DMS53 treated with DMSO at 0.1 percent for 48 hours (cell line): ENCODE data around the gene OR2T29.
"Not testable (repeated sequence)": the region's sequence is repeated elsewhere in the genome, so short reads cannot be mapped to it uniquely, and the experiment has no call there.

Experiments used
- DNase-seq: peaks from one replicate; lab custom pipeline; 2025; ENCODE audit not compliant: unreplicated experiment; lab: John Stamatoyannopoulos, UW

The OR2T29 gene

DNA sequence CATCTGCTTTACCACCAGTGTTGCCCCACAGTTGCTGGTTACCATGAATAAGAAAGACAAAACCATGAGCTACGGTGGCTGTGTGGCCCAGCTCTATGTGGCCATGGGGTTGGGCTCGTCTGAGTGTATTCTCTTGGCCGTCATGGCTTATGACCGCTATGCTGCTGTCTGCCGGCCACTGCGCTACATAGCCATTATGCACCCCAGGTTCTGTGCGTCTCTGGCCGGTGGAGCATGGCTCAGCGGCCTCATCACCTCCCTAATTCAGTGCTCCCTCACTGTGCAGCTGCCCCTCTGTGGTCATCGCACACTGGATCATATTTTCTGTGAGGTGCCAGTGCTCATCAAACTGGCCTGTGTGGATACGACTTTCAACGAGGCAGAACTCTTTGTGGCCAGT, 40.7 kb downstream of the OR2T29 start:
- no peak for DNase-seq

DNA sequence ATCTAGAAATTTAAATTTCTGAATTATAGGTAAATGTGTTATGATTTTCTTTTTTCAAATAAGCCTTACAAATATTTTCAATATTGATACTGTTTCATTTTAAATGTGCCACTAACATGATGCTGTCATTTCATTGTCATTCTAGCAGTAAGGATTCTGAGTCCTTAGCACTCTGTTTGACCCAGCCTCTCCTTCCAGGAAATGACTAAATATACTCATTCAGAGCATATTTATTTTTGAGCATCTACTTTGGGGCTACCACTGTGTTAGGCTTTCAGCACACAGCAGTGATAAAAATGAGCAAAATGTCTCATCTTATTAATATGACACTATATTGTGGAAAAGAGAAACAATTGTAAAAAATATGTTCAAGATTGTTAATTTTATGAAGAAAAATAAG, 52.4 kb downstream of the OR2T29 start:
- DNase-seq = not testable (repeated sequence)

DNA sequence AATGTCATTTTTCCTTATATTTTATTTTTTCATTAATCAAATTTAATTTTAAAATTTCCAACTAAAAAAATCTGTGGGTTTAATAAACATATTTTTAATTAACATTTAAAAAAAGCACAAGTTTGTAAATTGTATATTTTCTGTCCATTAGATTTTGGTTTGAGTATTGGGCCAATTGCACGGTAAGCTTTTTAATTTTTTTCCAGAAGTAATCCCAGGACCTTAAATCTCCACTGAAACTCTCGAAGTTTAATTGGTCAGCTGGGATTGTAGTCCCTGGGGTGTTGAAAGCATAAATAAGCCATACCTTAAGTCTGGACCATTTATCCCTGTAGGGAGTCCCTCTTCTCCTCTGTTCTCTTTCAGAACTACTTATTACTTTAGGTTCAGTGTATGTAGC, 54.8 kb downstream of the OR2T29 start, which contains the start of gene OR2G6:
OR2G6 (plus strand) TSS at position 301 of the 400 bp plus-strand sequence. CDS start 13,574 bp downstream, outside the sequence.
- DNase-seq = not testable (repeated sequence)
